H9 (cell line): ENCODE data around the gene GLI2. TPM values are rescaled to one million over a fixed set of nuclear protein-coding genes. Genes with fewer than 3 reads are reported as not detected.

Experiments
- DNase-seq: peaks from one replicate; pipeline ENCODE4 v3.0.0-alpha.2; 2017
- H2AFZ ChIP-seq: one replicate; pipeline ENCODE4 v1.6.1; 2013; ENCODE audit warnings: mild to moderate bottlenecking, low read length, control low read depth, moderate library complexity
- H2AK5ac ChIP-seq: 2 replicates; pipeline ENCODE4 v1.6.1; 2013; ENCODE audit warnings: low read length, control low read depth, mixed read lengths; ENCODE audit not compliant: insufficient read length
- H2BK120ac ChIP-seq: one replicate; pipeline ENCODE4 v1.6.1; 2013; ENCODE audit warnings: low read depth, mild to moderate bottlenecking, low read length, control low read depth, inconsistent platforms; ENCODE audit not compliant: poor library complexity, severe bottlenecking
- H2BK12ac ChIP-seq: 2 replicates; pipeline ENCODE4 v1.6.1; 2013; ENCODE audit warnings: low read length, control low read depth, mixed read lengths, low read depth; ENCODE audit not compliant: insufficient read length
- H2BK15ac ChIP-seq: 2 replicates; pipeline ENCODE4 v1.6.1; 2013; ENCODE audit warnings: low read depth, low read length, control low read depth
- H2BK20ac ChIP-seq: one replicate; pipeline ENCODE4 v1.6.1; 2013; ENCODE audit warnings: low read depth, mild to moderate bottlenecking, low read length, control low read depth, inconsistent platforms; ENCODE audit not compliant: poor library complexity, severe bottlenecking
- H2BK5ac ChIP-seq: 2 replicates; pipeline ENCODE4 v1.6.1; 2013; ENCODE audit warnings: low read length, control low read depth, mixed read lengths; ENCODE audit not compliant: insufficient read length
- H3K14ac ChIP-seq: 2 replicates; pipeline ENCODE4 v1.6.1; 2013; ENCODE audit warnings: low read length, control low read depth; ENCODE audit not compliant: insufficient read depth
- H3K18ac ChIP-seq: 2 replicates; pipeline ENCODE4 v1.6.1; 2013; ENCODE audit warnings: low read depth, mild to moderate bottlenecking, mixed read lengths, low read length, control low read depth; ENCODE audit not compliant: insufficient read length
- H3K23ac ChIP-seq: 2 replicates; pipeline ENCODE4 v1.6.1; 2013; ENCODE audit warnings: low read length, control low read depth, mixed read lengths, low read depth; ENCODE audit not compliant: insufficient read length
- H3K23me2 ChIP-seq: 2 replicates; pipeline ENCODE4 v1.6.1; 2013; ENCODE audit warnings: low read depth, mild to moderate bottlenecking, mixed read lengths, low read length, control low read depth; ENCODE audit not compliant: insufficient read length, poor library complexity, severe bottlenecking
- H3K27ac ChIP-seq: 2 replicates; pipeline ENCODE4 v1.5.1; 2013; ENCODE audit warnings: low read length, control low read depth, mixed read lengths, low read depth; ENCODE audit not compliant: insufficient read length
- H3K27me3 ChIP-seq: 2 replicates; pipeline ENCODE4 v1.6.1; 2013; ENCODE audit warnings: low read length, control low read depth, inconsistent platforms; ENCODE audit not compliant: insufficient read depth
- H3K4ac ChIP-seq: 2 replicates; pipeline ENCODE4 v1.6.1; 2013; ENCODE audit warnings: low read depth, mild to moderate bottlenecking, control low read depth, inconsistent platforms, low read length, moderate library complexity
- H3K4me1 ChIP-seq: 2 replicates; pipeline ENCODE4 v1.6.1; 2013; ENCODE audit warnings: low read length, control low read depth, inconsistent platforms; ENCODE audit not compliant: insufficient read depth
- H3K4me2 ChIP-seq: 2 replicates; pipeline ENCODE4 v1.6.1; 2013; ENCODE audit warnings: low read length, control low read depth, mixed read lengths; ENCODE audit not compliant: insufficient read length, insufficient read depth
- H3K56ac ChIP-seq: 2 replicates; pipeline ENCODE4 v1.6.1; 2013; ENCODE audit warnings: low read depth, mild to moderate bottlenecking, mixed read lengths, low read length, control low read depth; ENCODE audit not compliant: insufficient read length
- H3K79me1 ChIP-seq: 2 replicates; pipeline ENCODE4 v1.6.1; 2013; ENCODE audit warnings: low read depth, mild to moderate bottlenecking, moderate library complexity, low read length, control low read depth, inconsistent platforms; ENCODE audit not compliant: insufficient read depth, poor library complexity, severe bottlenecking
- H3K79me2 ChIP-seq: 2 replicates; pipeline ENCODE4 v1.6.1; 2013; ENCODE audit warnings: low read length, control low read depth, inconsistent platforms; ENCODE audit not compliant: insufficient read depth
- H3K9ac ChIP-seq: 2 replicates; pipeline ENCODE4 v1.6.1; 2013; ENCODE audit warnings: low read length, control low read depth, mixed read lengths; ENCODE audit not compliant: insufficient read length; ENCODE audit errors: extremely low read depth
- H3K9me3 ChIP-seq: one replicate; pipeline ENCODE4 v1.6.1; 2013; ENCODE audit warnings: low read depth, low read length, inconsistent platforms; ENCODE audit not compliant: control insufficient read depth
- H3T11ph ChIP-seq: one replicate; pipeline ENCODE4 v1.6.1; 2013; ENCODE audit warnings: mild to moderate bottlenecking, low read length, control low read depth, inconsistent platforms
- H4K20me1 ChIP-seq: one replicate; pipeline ENCODE4 v1.6.1; 2013; ENCODE audit not compliant: control insufficient read depth, insufficient read length, insufficient read depth
- H4K5ac ChIP-seq: 2 replicates; pipeline ENCODE4 v1.6.1; 2013; ENCODE audit warnings: low read depth, mild to moderate bottlenecking, mixed read lengths, low read length, control low read depth; ENCODE audit not compliant: insufficient read length
- H4K8ac ChIP-seq: replicated peaks from 2 replicates; pipeline ENCODE4 v1.6.1; 2013; ENCODE audit warnings: low read length, control low read depth, mixed read lengths, low read depth; ENCODE audit not compliant: insufficient read length
- H4K91ac ChIP-seq: 2 replicates; pipeline ENCODE4 v1.6.1; 2013; ENCODE audit warnings: low read depth, mild to moderate bottlenecking, moderate library complexity, mixed read lengths, low read length, control low read depth; ENCODE audit not compliant: insufficient read length
- H3K27ac Mint-ChIP-seq, 3 experiments: 2 replicates in 2 of 3; 3 replicates in 1 of 3; pipeline ENCODE4 v1.8.0; 2020 to 2021; ENCODE audit warnings: mixed read lengths in 3 of 3, mild to moderate bottlenecking in 1 of 3, moderate library complexity in 1 of 3
- H3K27me3 Mint-ChIP-seq: 2 replicates; pipeline ENCODE4 v1.8.0; 2021; ENCODE audit warnings: low read depth, mild to moderate bottlenecking, moderate library complexity, mixed read lengths
- H3K36me3 Mint-ChIP-seq, 3 experiments: 2 replicates in 2 of 3; 3 replicates in 1 of 3; pipeline ENCODE4 v1.8.0; 2020 to 2021; ENCODE audit warnings: low read depth in 3 of 3, mixed read lengths in 3 of 3; ENCODE audit not compliant: insufficient read depth in 1 of 3
- H3K4me1 Mint-ChIP-seq, 2 experiments: 2 replicates each; pipeline ENCODE4 v1.8.0; 2020; ENCODE audit warnings: mixed read lengths in 2 of 2
- H3K4me3 Mint-ChIP-seq, 2 experiments: 2 replicates in 1 of 2; 3 replicates in 1 of 2; pipeline ENCODE4 v1.8.0; 2020 to 2021; ENCODE audit warnings: mild to moderate bottlenecking in 2 of 2, mixed read lengths in 2 of 2, moderate library complexity in 1 of 2
- H3K9me3 Mint-ChIP-seq, 2 experiments: 2 replicates in 1 of 2; 3 replicates in 1 of 2; pipeline ENCODE4 v1.8.0; 2020; ENCODE audit warnings: mild to moderate bottlenecking in 2 of 2, mixed read lengths in 2 of 2, moderate library complexity in 1 of 2
- CTCF ChIP-seq: fragments of 200-600 bp; sonication (generic); conservative IDR thresholded peaks from 3 replicates; pipeline ENCODE4 v1.8.0; 2021; ENCODE audit warnings: antibody characterized with exemption, mild to moderate bottlenecking
- WGBS: extraction: QIAGEN DNeasy Blood & Tissue Kit; methylation state at CpG from one replicate; pipeline ENCODE4 v1.1.7; 2013; ENCODE audit warnings: missing lambda C conversion rate, low lambda C conversion rate, mixed read lengths; ENCODE audit not compliant: insufficient read length; ENCODE audit errors: extremely low coverage; 5-methylcytosine and 5-hydroxymethylcytosine counted together
- total RNA-seq: library from RNA; stranded (reverse); gene quantifications from 2 replicates; pipeline ENCODE4 v1.2.1, GENCODE V29; 2021

The GLI2 gene
- total RNA-seq, 1 experiment from 2014 or later, result 56.7 TPM

- Histone ChIP-seq H3K27me3 (no peaks in the 10 kb centered on the region; the same call in 1 of the 2 replicates), H2AK5ac (no peak overlapping the region), H3K23ac (no peak overlapping the region), H3K23me2 (no peaks in the 10 kb centered on the region), H2BK5ac (no peak overlapping the region), H3K14ac (no peak overlapping the region), H2BK20ac (no peak overlapping the region), H3K4ac (no peak overlapping the region), H3K9me3 (no peaks in the 10 kb centered on the region), H2AFZ (no peak overlapping the region), H3K18ac (no peak overlapping the region), H2BK15ac (no peak overlapping the region), H3K79me2 (no peaks in the 10 kb centered on the region), H3K4me2 (no peak overlapping the region), H3K4me1 (no peaks in the 10 kb centered on the region; the same call in 1 of the 2 replicates), H2BK120ac (no peak overlapping the region), H4K91ac (no peak overlapping the region), H3K56ac (no peak overlapping the region), H3K79me1 (no peaks in the 10 kb centered on the region), H4K5ac (no peak overlapping the region), H3K9ac (no peak overlapping the region), H3T11ph (no peak overlapping the region), H4K20me1 (no peaks in the 10 kb centered on the region), H3K27ac (no peak overlapping the region), H2BK12ac (no peak overlapping the region), H4K8ac (no peak overlapping the region)
- no peaks in the 10 kb centered on the region for H3K36me3 Mint-ChIP-seq
- no peak for TF ChIP-seq CTCF
- no peaks in the 10 kb centered on the region for H3K9me3 Mint-ChIP-seq
- H3K27ac Mint-ChIP-seq, result no peak overlapping the region
- H3K4me3 Mint-ChIP-seq, result no peak overlapping the region
- H3K27me3 Mint-ChIP-seq, result peaks cover 88% of the 10 kb centered on the region
- H3K4me1 Mint-ChIP-seq, result peaks cover 15 to 24% of the 10 kb centered on the region in 2 experiments
- WGBS, result no CpG with 5 or more reads among the region's 2 CpGs
- no peak for DNase-seq
Observed at GRCh38 chr2:120693121-120693520, 42.5 kb upstream of the GLI2 start.
